GM19240 (cell line): ENCODE data around the gene ZBTB21.

ENCODE experiments used
- DNase-seq: peaks from one replicate; pipeline ENCODE4 v3.0.0; 2011; ENCODE audit warnings: low spot score; ENCODE audit not compliant: insufficient read length

The ZBTB21 gene

GRCh38 chr21:42009831-42010506 lies at the start of gene ZBTB21:
TSS of gene ZBTB21 (minus strand) at chr21:42010360. CDS start at chr21:41994095, 16,265 bp downstream.
- DNase-seq, result peak; percentile 70

DNA sequence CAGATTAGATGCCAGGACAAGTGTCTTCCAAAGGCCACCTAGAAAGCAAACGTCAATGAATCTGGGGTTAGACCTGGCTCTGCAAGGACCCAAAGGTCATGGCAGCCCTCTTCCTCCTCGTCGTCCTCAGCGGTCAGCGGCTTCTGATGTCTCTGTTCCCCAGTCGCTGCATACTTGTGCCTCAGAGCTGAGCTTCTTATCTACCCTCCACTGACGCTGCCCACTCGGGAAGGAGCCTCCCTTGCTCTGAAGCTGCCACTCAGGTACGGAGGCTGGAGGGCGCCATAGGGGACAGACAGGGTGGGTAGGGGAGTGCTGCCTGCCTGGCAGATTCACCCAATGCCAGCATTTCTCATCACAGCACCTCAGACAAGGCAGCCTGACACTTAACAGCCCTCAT lies 49.6 kb upstream of the ZBTB21 start:
- no peak for DNase-seq

DNA sequence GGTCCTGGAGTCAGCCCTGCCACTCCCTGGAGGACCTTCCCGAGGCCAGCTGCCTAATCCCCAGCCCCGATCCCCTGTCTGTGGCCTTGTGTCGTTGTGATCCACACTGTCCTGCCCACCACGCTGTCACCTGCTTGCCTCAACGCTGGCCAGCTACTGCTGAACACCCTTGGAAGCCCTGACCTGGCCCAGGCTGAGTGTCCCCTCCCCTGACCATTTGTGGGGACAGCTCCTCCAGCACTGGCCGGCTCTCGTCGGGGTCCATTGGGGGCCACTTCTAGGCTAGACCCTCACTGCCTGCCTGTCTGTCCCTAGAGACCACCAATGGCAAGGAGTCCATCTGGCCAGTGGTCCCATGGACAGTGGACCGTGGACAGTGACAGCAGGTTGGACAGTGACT lies 49.0 kb upstream of the ZBTB21 start:
- no peak for DNase-seq

DNA sequence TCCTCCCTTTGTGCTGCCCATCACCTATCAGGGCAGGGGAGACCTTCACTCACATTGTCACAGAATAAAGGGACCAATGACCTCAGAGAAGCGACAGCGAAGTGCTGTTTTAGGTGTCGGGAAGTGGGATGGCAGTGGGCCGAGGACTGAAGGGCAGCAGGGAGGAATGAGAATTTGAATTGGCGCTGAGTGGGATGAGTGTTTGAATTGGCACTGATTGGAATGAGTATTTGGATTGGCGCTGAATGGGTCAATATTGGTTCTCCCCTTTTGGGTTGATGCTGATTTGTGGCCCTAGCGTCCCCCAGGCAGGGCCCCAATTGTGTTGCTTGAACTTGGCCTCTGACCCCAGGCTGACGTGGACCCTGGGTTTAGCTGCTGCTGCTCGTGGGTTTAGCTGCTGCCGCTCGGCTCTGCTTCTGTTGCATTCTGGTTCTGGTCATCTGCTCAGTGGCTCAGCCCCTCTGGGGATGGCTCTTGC lies 48.5 kb upstream of the ZBTB21 start:
- no peak for DNase-seq

GRCh38 chr21:42057851-42058437 lies 47.8 kb upstream of the ZBTB21 start:
- DNase-seq, result no peak

DNA sequence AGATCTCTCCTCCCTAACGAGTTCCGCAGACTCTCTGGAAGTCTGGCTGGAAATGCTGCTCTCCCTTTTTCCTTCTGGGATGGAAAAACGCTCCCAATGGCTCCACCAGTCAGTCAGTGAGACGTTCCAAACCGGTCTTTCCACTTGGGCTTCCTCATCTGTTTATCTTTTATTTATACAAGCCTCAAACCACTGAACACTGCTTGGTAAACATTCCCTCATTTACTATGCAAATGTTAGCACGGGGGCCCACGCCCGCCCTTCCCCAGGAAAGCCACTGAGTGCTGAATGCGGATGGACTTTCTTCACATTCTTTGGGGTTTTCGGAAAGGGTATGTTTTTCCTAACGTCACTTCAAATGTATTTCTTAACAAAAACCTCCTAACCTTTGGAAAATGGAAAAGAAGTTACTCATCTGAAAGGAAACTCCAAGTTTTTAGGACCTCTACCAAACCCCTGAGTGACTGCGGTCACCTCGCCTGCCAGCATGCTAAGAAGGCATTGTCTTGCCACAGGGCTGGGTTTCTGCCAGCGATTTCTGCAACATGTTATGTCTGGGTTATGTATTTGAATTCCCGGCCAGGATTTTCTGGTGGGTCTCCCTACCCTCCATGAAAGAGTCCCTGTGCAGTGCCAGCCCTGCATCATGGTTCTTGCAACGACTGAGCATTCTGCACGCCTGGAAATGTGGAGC lies 47.0 kb upstream of the ZBTB21 start:
- DNase-seq, result no peak

DNA sequence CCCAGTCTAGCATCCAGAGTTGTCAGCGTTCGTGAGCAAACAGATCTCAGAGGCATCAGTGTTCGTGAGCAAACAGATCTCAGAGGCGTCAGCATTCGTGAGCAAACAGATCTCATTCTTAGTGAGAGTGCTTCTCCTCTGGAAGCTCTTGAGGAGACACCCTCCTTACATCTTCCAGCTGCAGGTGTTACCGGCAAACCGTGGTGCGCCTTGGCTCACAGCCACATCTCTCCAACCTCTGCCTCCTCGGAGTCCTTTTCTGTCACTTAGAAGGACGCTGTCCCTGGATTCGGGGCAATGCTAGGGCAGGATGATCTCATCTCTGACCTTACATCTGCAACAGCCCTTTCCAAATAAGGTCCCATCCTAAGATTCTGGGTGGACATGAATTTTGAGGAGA lies 46.3 kb upstream of the ZBTB21 start:
- DNase-seq, result no peak

DNA sequence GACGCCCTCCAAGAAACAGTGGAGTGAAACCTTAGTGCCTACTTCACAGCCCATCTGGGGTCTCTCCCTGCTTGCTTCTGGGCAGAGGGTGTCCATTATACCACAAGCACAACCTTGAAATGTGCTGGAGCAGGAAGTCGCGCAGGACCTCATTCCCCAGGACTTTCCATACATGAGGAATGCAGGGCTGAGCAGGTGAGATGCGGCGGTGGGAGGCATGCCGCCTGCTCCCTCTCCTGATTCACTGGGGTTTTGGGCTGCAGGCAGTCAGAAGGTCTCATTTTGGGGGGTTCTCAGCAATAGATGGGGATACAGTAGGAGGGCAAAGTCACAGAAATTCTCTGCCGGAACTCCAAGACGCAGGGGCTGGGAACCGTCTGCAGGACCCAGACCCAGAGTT lies 45.3 kb upstream of the ZBTB21 start:
- no peak for DNase-seq

- no peak for DNase-seq
Observed at GRCh38 chr21:42051788-42052187, 41.6 kb upstream of the ZBTB21 start.

DNA sequence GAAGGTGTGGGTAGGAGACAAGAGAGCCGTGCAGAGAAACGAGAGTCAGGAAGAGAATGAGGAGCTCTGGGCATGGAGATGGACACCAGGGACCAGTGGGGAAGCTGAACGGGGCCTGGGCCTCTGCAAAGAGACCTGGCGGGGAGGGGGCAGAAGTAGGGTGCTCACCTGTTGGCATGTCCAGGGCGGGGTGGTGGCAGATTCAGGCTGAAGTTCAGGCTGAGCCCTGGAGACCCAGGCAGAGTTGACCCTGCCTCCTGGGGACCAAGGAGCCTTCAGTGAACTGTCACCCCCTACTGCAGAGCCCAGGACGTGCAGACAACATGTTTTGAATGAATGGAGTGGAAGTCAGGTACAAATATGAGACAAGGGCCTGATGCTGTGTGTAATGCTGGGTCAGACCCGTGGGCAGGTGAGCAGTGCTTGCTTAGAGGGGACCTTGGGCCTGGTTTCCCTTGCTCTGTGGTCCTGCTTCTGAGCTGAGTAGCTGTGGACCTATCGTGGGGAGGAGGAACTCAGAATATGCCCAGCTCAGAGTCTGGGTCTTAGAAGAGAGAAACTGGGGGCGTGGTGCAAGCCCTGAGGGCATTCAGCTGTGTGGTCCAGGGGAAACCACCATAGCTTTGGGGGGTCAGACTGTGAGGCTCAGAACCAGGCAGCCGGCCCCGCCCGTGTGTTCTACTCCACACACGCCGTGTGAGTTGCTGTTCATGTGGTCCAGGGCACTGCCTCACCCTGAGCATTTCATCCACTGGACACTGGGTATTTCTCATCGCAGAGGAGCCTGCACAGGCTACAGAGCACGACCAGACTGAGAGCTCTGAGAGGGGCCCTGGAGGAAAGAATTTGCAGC lies 39.6 kb upstream of the ZBTB21 start:
- no peak for DNase-seq

GRCh38 chr21:42048870-42049577 lies 38.9 kb upstream of the ZBTB21 start:
- DNase-seq, result no peak

- DNase-seq, result no peak
Observed at GRCh38 chr21:42047821-42048613, 37.9 kb upstream of the ZBTB21 start.

- no peak for DNase-seq
Observed at GRCh38 chr21:42044871-42045495, 34.8 kb upstream of the ZBTB21 start.

- no peak for DNase-seq
Observed at GRCh38 chr21:42043961-42044360, 33.8 kb upstream of the ZBTB21 start.

- no peak for DNase-seq
Observed at GRCh38 chr21:42043201-42043895, 33.2 kb upstream of the ZBTB21 start.

- DNase-seq, result no peak
Observed at GRCh38 chr21:42042651-42043050, 32.5 kb upstream of the ZBTB21 start.

DNA sequence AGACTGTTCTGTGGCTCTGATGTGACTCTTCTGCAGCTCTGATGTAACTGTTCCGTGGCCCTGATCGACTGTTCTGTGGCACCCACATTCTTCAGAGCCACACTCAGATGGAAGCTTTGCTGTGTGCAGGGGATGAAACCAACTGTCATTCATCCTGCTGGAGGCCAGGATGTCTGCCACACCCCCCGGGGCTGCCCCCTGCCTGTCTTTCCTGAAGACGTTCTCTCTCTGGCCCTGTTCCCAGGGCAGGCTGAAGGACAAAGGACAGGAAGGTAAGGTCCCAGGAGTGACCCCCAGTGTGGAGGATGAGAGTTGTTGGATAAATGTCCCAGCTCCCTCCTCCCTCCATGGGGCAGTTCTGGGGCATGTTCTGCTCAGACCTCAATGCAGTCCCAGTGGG lies 31.6 kb upstream of the ZBTB21 start:
- no peak for DNase-seq

DNA sequence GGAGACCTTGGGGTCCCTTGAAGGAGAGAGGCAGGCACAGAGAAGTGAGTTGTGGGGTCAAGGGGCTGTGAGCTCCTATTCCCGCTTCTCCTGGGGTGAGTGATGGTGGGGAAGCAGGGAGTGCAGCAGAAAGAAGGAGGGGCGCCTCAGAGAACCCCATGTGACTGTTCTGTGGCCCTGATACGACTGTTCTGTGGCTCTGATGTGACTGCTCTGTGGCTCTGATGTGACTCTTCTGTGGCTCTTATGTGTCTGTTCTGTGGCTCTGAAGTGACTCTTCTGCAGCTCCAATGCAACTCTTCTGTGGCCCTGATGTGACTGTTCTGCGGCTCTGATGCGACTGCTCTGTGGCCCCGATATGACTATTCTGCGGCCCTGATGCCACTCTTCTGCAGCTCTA lies 31.1 kb upstream of the ZBTB21 start:
- no peak for DNase-seq
